ENCODE data around the gene TIAM1.

TIAM1 gene

GRCh38 chr21:31196724-31197123 lies 147.3 kb downstream of the TIAM1 start:
- no peak overlapping the region for H3K4me3 ChIP-seq (ENCODE audit: low read depth, low read length)
- no peak for TF ChIP-seq CTCF (IDR thresholded peaks at IDR 0.05; ENCODE audit: insufficient read depth, low read length, missing control alignments)
- POLR2A ChIA-PET, result no interaction called here
- CTCF ChIA-PET, result interaction anchor here (3.1 to 9.1 kb wide), 4 partner anchors 15 to 404 kb away, joined by 15 to 262 read pairs (median 114); no protein-coding TSS in a partner anchor
- no peak for DNase-seq (ENCODE audit: low read depth, low spot score)

GRCh38 chr21:31195334-31196015 lies 148.6 kb downstream of the TIAM1 start:
- no peak for DNase-seq (ENCODE audit: low read depth, low spot score)
- CTCF ChIA-PET, result interaction anchor here (1.0 to 9.1 kb wide), 10 partner anchors 14 to 405 kb away, joined by 3 to 150 read pairs (median 6); no protein-coding TSS in a partner anchor
- no peak for TF ChIP-seq CTCF (IDR thresholded peaks at IDR 0.05; ENCODE audit: insufficient read depth, low read length, missing control alignments)
- H3K4me3 ChIP-seq (ENCODE audit: low read depth, low read length), result no peak overlapping the region
- POLR2A ChIA-PET, result no interaction called here

- no peak for TF ChIP-seq CTCF (IDR thresholded peaks at IDR 0.05; ENCODE audit: insufficient read depth, low read length, missing control alignments)
- CTCF ChIA-PET, result interaction anchor here (1.0 to 9.1 kb wide), 11 partner anchors 8 to 406 kb away, joined by 3 to 150 read pairs (median 6); no protein-coding TSS in a partner anchor
- DNase-seq (ENCODE audit: low read depth, low spot score), result no peak
- H3K4me3 ChIP-seq (ENCODE audit: low read depth, low read length), result no peak overlapping the region
- POLR2A ChIA-PET, result no interaction called here
These were observed 149.4 kb downstream of the TIAM1 start for GRCh38 chr21:31194510-31195293.

GRCh38 chr21:31193761-31194160 lies 150.3 kb downstream of the TIAM1 start:
- CTCF ChIA-PET, result interaction anchor here (1.4 to 8.3 kb wide), 5 partner anchors 9 to 388 kb away, joined by 3 to 88 read pairs (median 7); no protein-coding TSS in a partner anchor
- DNase-seq (ENCODE audit: low read depth, low spot score), result no peak
- POLR2A ChIA-PET, result no interaction called here
- H3K4me3 ChIP-seq (ENCODE audit: low read depth, low read length), result no peak overlapping the region
- TF ChIP-seq CTCF (IDR thresholded peaks at IDR 0.05; ENCODE audit: insufficient read depth, low read length, missing control alignments), result no peak

- no peak for DNase-seq (ENCODE audit: low read depth, low spot score)
- POLR2A ChIA-PET, result no interaction called here
- CTCF ChIA-PET, result interaction anchor here (1.0 to 8.3 kb wide), 7 partner anchors 10 to 417 kb away, joined by 3 to 88 read pairs (median 10); no protein-coding TSS in a partner anchor
- TF ChIP-seq CTCF (IDR thresholded peaks at IDR 0.05; ENCODE audit: insufficient read depth, low read length, missing control alignments), result no peak
- no peak overlapping the region for H3K4me3 ChIP-seq (ENCODE audit: low read depth, low read length)
These were observed 152.5 kb downstream of the TIAM1 start for GRCh38 chr21:31191553-31191952.

GRCh38 chr21:31190516-31190915 lies 153.5 kb downstream of the TIAM1 start:
- POLR2A ChIA-PET, result no interaction called here
- DNase-seq (ENCODE audit: low read depth, low spot score), result no peak
- no peak for TF ChIP-seq CTCF (IDR thresholded peaks at IDR 0.05; ENCODE audit: insufficient read depth, low read length, missing control alignments)
- no peak overlapping the region for H3K4me3 ChIP-seq (ENCODE audit: low read depth, low read length)
- CTCF ChIA-PET, result interaction anchor here (1.0 to 8.3 kb wide), 7 partner anchors 9 to 412 kb away, joined by 3 to 88 read pairs (median 8); no protein-coding TSS in a partner anchor

Measured in AG04449 (cell line).